ENCODE data around the gene ADH4.
"Not testable (repeated sequence)": the region's sequence is repeated elsewhere in the genome, so short reads cannot be mapped to it uniquely, and the experiment has no call there.

The ADH4 gene

DNA sequence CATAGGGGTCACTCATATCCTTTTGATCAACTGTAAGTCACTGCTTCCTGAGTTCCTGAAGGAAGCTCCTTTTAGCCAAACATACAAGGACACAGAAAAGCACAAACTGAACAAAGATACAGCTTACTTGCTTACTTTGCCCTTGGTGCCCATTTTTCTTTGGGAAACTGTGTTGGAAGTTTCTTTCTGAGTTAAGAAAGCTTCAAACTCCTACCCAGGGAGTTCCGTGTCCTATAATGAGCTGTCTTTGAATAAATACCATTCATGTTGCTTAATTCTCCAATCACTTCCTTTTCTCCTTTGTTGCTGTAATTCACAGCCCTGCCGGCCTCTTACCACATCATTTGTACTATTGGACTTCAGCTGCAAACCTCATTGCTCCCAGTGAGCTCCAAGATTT is at the start of gene ADH4:
TSS of gene ADH4 (minus strand) at position 228 of the 400 bp plus-strand sequence. CDS start at position 153, 75 bp downstream.
- H3K27ac ChIP-seq, result peak within 1 kb of the TSS in 2 of 21 experiments; percentile 12 to 34
- H3K4me3 ChIP-seq, result no peak within 1 kb of the TSS

DNA sequence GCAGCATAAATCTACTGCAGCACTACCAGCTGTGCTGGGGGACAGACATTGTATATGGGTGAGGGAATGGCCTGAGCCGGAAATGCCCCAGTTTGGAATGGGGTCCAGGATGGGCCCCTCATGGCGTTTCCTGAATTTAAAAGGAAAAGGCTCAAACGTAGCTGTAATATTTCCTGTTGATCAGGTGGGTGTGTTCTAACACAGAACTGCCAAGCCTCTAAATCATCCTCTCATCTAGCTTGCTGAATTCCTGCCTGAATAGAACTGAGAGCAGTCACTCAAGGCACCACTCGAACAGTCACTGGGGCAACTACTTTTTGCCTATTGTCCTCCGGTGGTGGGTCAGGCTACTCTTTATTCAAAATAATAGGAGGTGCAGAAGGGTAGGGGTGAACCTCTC is 46.2 kb upstream of the ADH4 start:
- H3K27ac ChIP-seq, result no peak overlapping the region
- H3K4me3 ChIP-seq, result no peak overlapping the region

DNA sequence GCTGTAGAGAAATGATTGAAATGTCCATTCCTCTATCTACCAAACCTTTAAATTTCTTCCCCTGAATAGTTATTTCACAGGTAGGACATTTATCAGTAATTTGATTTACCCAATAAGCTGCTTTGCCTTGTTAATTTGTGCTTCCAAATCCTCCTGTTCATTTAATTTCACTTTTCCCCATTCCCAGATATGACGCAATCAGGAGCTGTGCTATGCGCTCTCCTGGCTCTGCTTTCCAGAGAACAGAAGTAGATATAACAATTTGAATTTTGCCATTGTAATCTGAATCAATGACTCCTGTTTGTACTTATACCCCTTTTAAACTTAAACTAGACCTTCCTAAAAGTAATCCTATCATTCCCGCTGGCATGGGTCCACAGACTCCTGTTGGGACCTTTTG is 45.8 kb upstream of the ADH4 start:
- H3K27ac ChIP-seq, H3K4me3 ChIP-seq: not testable (repeated sequence)

DNA sequence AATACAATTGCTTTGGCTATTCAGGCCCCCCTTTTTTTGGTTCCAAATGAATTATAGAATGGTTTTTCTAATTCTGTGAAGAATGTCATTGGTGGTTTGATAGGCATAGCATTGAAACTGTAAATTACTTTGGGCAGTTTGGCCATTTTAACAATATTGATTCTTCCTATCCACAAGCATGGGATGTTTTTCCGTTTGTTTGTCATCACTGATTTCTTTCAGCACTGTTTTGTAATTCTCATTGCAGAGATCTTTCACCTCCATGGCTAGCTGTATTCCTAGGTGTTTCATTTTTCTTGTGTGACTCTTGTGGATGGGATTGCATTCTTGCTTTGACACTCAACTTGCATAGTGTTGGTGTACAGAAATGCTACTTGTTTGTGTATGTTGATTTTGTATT is 41.9 kb upstream of the ADH4 start:
- Histone ChIP-seq H3K27ac (no peak overlapping the region), H3K4me3 (no peak overlapping the region)

DNA sequence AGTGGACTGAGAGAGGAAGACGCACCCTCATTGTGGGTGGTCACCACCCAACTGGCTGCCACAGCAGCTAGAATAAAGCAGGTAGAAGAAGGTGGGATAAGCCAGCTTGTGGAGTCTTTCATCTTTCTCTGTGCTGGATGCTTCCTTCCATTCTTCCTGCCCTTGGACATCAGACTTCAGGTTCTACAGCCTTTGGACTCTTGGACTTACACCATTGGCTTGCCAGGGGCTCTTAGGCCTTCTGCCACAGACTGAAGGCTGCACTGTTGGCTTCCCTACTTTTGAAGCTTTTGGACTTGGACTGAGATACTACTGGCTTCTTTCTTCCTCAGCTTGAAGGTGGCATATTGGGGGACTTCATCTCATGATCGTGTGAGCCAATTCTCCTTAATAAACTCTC is 41.5 kb upstream of the ADH4 start:
- Histone ChIP-seq H3K27ac (no peak overlapping the region), H3K4me3 (no peak overlapping the region)

DNA sequence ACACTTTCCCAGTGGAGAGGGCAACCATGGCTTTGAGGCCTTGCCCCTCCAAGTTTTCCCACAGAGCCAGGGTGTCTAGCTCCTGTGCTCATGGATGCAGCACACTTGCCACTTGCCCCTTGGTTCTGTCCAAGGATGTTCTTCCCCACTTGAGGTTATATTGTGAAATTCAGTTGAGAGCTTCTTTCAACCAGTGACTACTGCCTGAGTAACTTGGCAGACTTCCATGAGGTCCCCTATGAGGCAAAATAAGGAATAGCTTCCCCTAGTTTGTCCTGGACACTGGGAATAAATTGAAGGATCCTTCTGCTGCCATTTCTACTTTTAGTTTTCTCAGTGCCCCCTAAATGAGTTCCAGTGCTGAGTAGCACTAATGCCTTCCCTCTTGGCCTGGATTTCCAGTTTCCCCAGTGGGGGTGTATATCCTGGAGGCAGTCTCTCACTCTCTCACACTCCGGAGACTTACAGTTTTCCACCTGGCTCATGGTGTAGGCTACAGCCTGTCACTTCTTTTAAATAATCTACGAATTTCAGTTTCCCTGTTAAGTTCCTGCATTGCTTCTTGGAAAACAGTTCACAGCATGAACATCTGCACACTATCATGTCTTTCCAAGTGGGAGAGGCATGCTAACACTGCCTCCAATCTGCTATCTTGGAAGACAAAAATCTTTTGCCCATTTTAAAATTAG is 36.4 kb upstream of the ADH4 start:
- Histone ChIP-seq H3K4me3 (no peak overlapping the region), H3K27ac (peak overlapping the region in 1 of 21 experiments; percentile 11)

DNA sequence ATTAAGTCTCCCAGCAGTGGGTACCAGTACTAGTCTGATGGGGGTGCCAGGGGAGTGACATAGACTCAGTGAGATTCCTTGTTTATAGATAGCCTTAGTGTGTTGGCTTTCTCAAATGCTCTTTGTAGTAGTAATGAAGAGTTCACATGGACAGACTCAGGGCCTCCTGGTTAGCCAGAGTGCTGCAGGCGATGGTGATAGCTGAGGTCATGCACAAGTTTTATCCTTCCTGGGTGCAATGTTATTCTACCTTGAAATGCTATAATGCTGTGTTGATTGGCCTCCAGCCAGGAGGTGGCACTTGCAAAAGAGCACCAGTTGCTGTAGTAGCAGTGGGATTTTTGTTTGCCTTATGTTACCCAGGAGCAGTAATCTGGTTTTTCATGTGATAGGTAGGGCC is 35.5 kb upstream of the ADH4 start:
- no peak overlapping the region for H3K4me3 ChIP-seq
- no peak overlapping the region for H3K27ac ChIP-seq

DNA sequence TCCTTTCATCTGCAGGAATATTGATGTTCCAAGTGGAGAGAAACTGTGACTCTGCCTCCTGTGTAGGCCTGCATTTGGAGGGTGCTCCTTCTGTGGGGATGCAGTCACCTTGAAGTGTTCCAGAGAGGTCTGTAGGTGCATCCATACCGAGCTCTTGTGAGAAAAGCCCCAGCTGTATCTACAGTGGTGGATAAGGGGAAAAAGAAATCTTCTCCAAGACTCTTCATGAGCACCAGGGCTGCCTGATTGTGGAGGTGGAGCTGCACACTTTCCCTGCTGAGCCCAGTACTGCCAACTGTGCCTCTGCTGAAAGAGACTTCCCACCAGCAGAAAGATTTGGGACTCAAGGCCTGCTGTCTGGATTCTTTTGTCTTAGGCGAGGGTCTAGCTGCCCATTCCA is 35.1 kb upstream of the ADH4 start:
- no peak overlapping the region for H3K27ac ChIP-seq
- no peak overlapping the region for H3K4me3 ChIP-seq

DNA sequence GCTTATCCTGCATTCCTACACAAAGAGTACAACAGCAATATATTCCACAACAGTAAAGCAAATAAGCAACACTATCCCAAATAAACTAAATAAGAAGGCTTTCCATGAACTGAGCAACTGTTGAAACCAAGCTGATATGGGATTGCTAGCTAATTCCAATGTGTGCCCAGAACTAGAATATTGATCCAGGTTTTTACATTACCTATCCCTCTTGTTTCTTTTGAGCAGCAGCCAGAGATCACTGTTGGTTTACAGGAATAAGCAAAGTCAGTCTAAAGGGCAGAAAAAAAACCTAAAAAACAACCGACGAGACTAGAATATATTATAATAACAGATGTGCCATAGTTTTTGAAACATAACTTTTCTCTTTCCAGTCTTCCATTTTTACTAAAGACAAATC is 22.4 kb upstream of the ADH4 start:
- H3K27ac ChIP-seq, result no peak overlapping the region
- H3K4me3 ChIP-seq, result no peak overlapping the region

DNA sequence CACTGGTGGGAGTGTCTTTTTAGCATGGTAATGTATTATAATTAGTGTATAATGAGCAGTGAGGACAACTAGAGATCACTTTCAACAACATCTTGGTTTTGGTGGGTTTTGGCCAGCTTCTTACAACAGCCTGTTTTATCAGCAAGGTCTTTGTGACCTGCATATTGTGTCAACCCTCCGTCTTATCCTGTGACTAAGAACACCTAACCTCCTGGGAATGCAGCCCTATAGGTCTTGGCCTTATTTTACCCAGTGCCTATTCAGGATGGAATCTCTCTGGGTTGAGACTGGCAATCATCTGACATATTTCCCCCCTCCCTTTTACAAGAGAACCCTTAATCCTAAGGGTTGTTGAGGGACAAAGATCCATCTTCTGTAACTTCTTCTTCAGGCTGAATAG is 21.9 kb upstream of the ADH4 start:
- Histone ChIP-seq H3K27ac (no peak overlapping the region), H3K4me3 (no peak overlapping the region)

DNA sequence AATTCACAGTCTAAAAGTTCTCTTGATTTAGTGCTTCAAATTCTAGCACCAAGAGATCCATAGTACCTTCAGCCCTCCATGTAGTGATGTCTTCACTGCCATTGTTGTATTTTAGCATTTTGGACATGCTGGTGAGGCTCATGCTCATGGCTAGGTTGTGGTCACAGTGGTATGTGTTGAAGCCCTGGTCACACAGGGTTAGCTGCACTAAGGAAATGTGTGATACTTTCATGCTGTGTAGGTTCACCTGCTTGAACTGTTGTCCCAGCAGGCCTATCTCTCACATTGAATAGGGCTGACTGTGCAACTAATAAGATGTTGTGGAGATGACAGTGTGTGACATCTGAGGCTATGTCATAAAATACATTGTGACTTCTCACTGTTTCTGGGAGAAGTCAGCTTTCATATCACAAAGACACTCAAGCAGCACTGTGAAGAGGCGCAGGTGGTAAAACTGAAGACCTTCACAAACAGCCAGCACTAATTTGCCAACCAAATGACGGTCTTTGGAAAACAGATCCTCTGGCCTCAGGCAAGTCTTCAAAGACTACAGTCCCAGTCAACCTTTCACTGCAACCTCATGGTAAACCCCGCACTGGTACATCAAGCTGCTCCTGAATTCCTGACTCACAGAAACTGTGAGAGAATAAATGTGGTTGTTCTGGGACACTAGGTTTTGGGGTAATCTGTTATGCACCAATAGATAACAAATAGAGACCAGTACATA is 17.4 kb upstream of the ADH4 start:
- Histone ChIP-seq H3K27ac (no peak overlapping the region), H3K4me3 (no peak overlapping the region)

DNA sequence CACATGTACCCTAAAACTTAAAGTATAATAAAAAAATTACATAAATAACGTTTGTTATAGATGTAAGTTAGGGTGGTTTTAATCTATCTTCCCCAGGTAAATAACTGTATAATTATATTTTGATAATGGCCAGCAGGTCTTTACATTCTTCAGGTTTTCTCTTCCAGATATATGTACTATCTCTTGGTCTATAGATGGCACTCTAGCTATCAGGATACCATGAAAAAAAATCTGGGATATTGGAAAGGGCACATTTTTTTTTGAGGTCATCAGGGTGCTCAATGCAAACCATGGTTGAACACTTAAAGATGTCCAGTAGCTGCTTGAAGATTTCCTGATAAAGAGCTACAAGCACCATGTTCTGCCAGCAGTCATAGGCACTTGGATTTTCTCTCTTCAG is 15.6 kb upstream of the ADH4 start:
- Histone ChIP-seq H3K4me3 (no peak overlapping the region), H3K27ac (no peak overlapping the region)

DNA sequence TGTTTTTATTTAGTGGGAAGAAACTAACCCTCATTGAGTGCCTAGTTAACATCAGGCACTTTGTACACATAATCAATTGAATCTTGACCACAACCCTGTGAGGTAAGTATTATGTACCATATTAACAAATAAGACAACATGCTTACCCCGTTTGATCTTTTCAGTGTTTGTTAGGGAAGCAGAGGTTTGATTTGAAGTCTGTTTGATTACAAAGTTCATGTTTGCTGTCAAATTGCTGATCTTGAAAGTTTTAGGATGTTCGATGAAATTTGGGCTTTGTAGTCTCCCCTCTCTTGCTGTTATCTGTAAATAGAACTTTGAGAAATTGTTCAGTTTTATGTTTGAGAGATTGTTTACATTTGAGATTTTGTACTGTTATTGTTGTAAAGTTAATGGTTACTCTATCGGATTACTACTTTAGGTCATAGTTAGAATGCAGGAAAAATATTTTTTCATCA is 13.4 kb upstream of the ADH4 start:
- H3K4me3 ChIP-seq, result no peak overlapping the region
- no peak overlapping the region for H3K27ac ChIP-seq

DNA sequence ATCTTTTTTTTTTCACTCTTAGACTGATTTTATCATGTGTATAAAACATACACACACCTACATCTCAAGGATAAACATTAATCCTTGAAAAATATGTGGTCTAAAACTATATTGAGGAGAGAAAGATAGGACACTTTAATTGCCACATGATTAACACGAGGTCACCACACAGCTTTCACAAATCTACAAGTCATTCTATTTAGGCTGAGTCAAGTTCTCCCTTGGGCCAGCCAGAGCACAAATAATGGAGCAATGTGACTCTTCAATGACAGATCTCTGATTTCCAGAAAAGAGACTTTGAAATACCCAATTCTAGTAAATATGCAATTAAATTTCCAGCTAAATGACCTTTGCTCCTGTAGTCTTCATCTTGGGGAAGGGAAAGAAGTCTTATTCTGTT is 12.9 kb upstream of the ADH4 start:
- no peak overlapping the region for H3K27ac ChIP-seq
- H3K4me3 ChIP-seq, result no peak overlapping the region

DNA sequence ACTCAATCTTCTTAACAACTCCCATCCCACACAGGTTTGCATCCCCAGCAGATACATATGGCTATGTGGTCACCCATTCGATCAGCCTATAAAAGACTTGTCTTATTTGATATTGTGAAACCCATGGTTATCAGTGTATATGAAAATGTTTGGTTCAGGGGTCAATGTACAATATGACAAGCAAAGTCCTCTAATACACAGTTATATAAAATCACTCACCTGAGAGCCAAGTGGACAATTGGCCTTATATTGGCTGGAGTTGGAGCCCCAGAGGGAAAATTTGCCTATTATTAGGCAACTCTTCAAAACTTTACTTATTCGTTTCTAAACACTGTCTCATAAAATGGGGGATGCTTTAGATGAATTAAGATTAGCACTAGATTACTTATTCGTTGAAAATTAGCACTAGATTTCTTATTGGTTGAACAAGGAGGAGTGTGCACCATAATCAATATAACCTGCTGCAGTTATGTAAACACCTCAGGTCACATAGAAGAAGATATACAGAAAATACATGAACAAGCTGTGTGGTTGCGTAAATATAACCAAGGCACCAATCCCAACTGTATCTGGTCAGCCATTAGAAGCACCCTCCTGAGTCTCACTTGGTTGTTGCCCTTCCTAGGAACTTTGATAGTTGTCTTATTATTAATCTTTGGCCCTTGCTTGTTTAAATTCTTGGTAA is 10.7 kb upstream of the ADH4 start:
- Histone ChIP-seq H3K27ac (no peak overlapping the region), H3K4me3 (no peak overlapping the region)

DNA sequence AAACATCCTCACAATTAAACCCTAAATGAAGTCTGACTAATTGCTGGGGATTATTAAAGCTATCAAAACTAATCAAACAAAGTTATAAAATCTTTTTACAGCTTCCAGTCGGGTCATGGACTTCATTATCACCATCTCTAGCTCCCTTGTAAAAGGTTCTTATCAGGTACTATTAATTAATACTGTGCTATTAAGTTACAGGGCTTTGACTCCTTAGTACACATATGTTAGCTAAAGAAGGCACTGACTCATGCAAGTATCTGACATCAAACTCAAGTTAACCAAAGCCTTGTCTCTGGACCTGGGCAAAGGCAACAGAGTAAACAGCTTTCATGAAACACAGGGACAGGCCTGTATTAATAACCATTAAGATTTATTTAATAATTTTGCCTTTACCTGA is 7.9 kb upstream of the ADH4 start:
- Histone ChIP-seq H3K4me3 (no peak overlapping the region), H3K27ac (no peak overlapping the region)

DNA sequence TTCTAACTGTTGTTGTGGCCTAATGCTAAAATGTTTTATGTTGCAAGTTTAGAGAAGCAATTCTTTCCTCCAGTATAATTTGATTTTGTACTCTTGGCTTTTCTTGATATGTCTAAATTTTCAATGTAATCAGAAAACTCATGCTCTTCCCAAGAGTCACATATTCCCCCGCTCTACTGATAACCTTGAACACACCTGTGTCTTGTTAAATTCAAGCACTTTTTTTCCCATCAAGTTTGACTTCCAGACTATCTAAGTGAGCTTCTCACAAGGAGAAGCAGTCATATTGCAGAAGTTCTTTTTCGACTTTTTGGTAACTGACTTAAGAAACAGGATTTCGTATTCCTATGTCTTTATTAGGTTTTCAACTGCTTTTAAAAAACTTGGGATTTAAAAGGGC is 7.4 kb upstream of the ADH4 start:
- Histone ChIP-seq H3K4me3 (no peak overlapping the region), H3K27ac (no peak overlapping the region)

DNA sequence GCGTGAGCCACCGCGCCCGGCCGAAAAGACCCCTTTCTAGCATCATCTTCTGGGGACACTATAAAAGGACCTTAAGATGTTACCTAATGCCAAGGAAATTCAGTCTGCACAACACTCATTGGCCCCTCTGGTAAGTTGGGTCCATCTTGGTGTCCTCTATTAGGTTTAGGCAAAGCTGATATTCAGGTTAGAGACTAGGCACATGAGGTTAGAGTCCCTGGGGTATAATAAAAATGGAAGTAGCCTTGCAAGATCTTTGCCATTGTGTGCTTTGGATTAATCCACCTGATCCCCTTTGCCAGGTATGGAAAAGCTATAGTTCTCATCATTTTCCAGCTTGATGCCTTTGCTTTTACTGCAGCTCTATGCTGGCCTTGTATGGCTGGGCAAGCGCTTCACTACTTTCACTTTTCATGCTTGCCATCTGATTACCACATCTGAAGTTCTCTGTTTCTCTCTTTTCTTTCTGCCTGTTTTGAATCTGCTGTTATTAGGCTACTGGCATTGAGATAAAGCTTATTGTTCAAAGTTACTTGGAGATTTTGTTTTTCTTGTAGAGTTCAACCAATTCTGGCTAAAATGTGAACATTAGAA is 5.4 kb upstream of the ADH4 start:
- no peak overlapping the region for H3K27ac ChIP-seq

DNA sequence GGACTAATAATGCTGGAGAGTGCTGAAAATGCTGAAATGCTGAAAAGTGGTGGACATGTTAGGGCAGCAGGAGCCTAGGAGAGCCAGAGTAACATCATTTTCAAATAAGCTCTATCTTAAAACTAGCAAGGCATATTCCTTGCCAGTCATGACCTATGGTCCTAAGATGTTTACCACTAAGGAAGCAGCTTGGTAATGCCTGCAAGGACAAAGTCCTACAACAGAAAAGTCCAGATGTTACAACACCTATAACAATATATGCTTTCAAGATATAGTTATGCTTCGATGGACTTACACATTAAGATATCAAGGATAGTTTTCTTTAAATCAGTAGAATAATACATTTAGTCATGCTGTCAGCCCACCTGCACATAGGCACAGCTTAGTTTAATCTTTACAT is 4.5 kb upstream of the ADH4 start:
- no peak overlapping the region for H3K4me3 ChIP-seq

More for the DNA sequence above, 5.4 kb upstream of the ADH4 start:
- H3K4me3 ChIP-seq, result no peak overlapping the region

DNA sequence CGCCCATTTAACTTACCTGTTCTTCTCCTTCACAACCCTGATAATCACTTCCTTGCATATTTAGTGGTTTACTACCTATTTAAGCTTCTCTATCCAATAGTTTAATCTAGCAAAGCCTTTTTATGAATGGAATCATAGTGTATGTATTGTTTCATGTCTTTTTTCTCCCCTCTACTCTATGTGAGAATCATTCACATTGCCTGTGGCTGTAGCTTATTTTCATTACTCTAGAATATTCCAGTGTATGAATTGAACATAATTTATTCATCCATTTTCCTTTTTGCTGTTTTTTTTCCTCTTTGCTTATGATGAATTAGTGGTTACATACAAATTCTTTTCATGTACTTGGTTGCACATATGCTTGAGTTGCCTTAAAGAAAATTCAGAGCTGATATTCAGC is 490 bp upstream of the ADH4 start:
- H3K27ac ChIP-seq, result no peak overlapping the region
- no peak overlapping the region for H3K4me3 ChIP-seq

More for the DNA sequence above, 4.5 kb upstream of the ADH4 start:
- no peak overlapping the region for H3K27ac ChIP-seq

DNA sequence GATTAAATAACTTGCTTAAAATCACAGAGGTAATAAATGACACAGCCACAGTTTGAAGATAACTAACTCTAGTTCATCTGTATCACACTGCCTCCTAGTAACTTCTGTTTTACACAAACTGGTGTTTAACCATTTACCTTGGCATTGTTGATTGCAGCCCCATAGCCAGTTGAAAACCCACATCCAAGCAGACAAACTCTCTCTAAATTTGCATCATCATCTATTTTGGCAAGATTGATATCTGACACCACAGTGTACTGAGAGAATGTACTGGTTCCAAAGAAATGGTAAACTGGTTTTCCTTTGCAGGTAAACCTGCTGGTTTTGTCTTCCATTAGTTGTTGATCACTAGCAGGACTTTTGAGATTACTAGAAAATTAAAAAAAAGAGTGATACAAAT is 7.8 kb downstream of the ADH4 start:
- Histone ChIP-seq H3K27ac (no peak overlapping the region), H3K4me3 (no peak overlapping the region)
